GM06990 (cell line): Measurements from ENCODE around the gene KDELR1.

Experiments
- DNase-seq: peaks from one replicate; pipeline ENCODE4 v3.0.0-alpha.2; 2011; ENCODE audit not compliant: insufficient read length; ENCODE audit errors: extremely low read depth
- H3K27me3 ChIP-seq: replicated peaks from 2 replicates; pipeline ENCODE4 v1.6.0; 2011; ENCODE audit warnings: low read length; ENCODE audit not compliant: control insufficient read depth, insufficient read depth
- H3K36me3 ChIP-seq: 2 replicates; pipeline ENCODE4 v1.5.1; 2011; ENCODE audit warnings: low read length; ENCODE audit not compliant: control insufficient read depth, insufficient read depth
- H3K4me3 ChIP-seq: replicated peaks from 2 replicates; pipeline ENCODE4 v1.5.1; 2011; ENCODE audit warnings: low read depth, mild to moderate bottlenecking, control low read depth, low read length
- CTCF ChIP-seq: IDR thresholded peaks from 2 replicates; pipeline ENCODE4 v1.5.1; 2011; ENCODE audit warnings: low read length, control low read depth, mild to moderate bottlenecking, inconsistent platforms; ENCODE audit not compliant: insufficient read depth, poor library complexity, severe bottlenecking

The KDELR1 gene

GRCh38 chr19:48338802-48339503 lies 52.4 kb downstream of the KDELR1 start:
- no peaks in the 10 kb centered on the region for H3K27me3 ChIP-seq
- H3K36me3 ChIP-seq, result no peaks in the 10 kb centered on the region
- H3K4me3 ChIP-seq, result no peak overlapping the region
- no peak for TF ChIP-seq CTCF
- no peak for DNase-seq

- no peak for DNase-seq
- Histone ChIP-seq H3K27me3 (no peaks in the 10 kb centered on the region), H3K4me3 (no peak overlapping the region), H3K36me3 (no peaks in the 10 kb centered on the region)
- TF ChIP-seq CTCF, result no peak
These were observed 53.0 kb downstream of the KDELR1 start for GRCh38 chr19:48338253-48338755.

- H3K4me3 ChIP-seq, result peak overlapping the region; percentile 73
- DNase-seq, result peak; percentile 95
- peak; percentile 98 for TF ChIP-seq CTCF
- no peaks in the 10 kb centered on the region for H3K36me3 ChIP-seq
- H3K27me3 ChIP-seq, result no peaks in the 10 kb centered on the region
These were observed 57.6 kb downstream of the KDELR1 start for GRCh38 chr19:48333467-48334384.

GRCh38 chr19:48332662-48333466 lies 58.5 kb downstream of the KDELR1 start:
- Histone ChIP-seq H3K36me3 (no peaks in the 10 kb centered on the region), H3K27me3 (no peaks in the 10 kb centered on the region), H3K4me3 (peak overlapping the region; percentile 73)
- TF ChIP-seq CTCF, result no peak
- peak; percentile 90 for DNase-seq
